ENCODE results near the gene GIT2.
A peak's percentile ranks its signal among the peaks of the same experiment; 100 is the strongest.

GIT2 gene

DNA sequence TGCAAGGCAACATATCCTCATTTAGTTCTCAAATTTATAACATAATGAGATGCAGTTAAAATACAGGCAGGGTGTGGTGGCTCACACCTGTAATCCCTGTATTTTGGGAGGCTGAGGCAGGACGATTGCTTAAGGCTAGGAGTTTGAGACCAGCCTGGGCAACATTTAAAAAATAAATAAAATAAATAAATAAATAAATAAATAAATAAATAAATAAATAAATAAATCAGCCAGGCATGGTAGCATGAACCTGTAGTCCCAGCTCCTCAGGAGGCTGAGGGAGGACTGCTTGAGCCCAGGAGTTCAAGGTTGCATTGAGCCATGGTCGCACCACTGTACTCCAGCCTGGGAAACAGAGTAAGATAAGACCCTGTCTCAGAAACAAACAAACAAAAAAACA, 56.7 kb downstream of the GIT2 start:
- no peak for TF ChIP-seq CTCF (IDR thresholded peaks at IDR 0.05; ENCODE audit: insufficient read depth, low read length, poor library complexity, severe bottlenecking)
- Histone ChIP-seq H3K27me3 (replicated peaks; ENCODE audit: control insufficient read depth, insufficient read depth, low read length) (no peaks in the 10 kb centered on the region), H3K4me3 (replicated peaks; ENCODE audit: low read depth, low read length) (no peak overlapping the region), H3K36me3 (ENCODE audit: control insufficient read depth, insufficient read depth, low read length) (peaks cover 15% of the 10 kb centered on the region)
- no peak for DNase-seq (ENCODE audit: extremely low read depth, insufficient read length)

DNA sequence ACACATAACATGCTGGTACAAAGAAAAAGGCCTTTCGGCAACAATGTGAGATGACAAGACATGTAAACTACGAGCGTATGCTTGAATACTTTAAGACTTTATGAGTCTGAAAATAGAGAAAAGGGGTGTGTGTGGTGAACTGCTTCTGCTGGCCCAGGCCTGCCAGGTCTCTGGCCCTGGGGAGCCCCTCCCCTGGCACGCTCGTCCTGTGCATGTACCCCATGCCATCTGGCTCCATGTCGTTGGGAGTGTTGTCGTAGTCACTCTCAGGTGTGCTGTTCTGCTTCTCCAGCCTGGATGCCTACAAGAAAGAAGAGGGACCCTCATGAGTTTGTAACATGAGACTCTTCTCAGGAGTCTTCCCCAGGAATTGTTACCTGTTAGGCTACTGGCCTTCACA, 57.2 kb downstream of the GIT2 start:
- no peak overlapping the region for H3K4me3 ChIP-seq (replicated peaks; ENCODE audit: low read depth, low read length)
- TF ChIP-seq CTCF (IDR thresholded peaks at IDR 0.05; ENCODE audit: insufficient read depth, low read length, poor library complexity, severe bottlenecking), result no peak
- no peaks in the 10 kb centered on the region for H3K27me3 ChIP-seq (replicated peaks; ENCODE audit: control insufficient read depth, insufficient read depth, low read length)
- peaks cover 15% of the 10 kb centered on the region for H3K36me3 ChIP-seq (ENCODE audit: control insufficient read depth, insufficient read depth, low read length)
- no peak for DNase-seq (ENCODE audit: extremely low read depth, insufficient read length)

DNA sequence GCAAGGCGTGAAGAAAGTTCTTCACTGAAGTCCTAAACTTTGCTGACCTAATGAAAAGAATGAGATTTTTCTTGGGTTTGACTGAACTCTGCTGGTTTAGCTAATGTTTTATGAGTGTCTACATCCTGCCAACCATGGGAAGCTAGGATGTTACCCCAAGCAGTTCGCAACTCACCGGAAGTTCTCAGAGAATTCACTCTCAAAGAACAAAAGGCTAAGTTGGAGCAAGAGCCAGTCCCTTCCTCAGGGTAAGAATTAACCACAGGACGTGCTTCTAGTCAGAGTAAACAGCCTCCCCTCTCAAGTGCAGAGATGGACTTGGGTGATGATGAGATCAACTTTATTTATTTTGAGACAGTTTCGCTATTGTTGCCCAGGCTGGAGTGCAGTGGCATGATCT, 58.8 kb downstream of the GIT2 start:
- TF ChIP-seq CTCF (IDR thresholded peaks at IDR 0.05; ENCODE audit: insufficient read depth, low read length, poor library complexity, severe bottlenecking), result no peak
- H3K27me3 ChIP-seq (replicated peaks; ENCODE audit: control insufficient read depth, insufficient read depth, low read length), result no peaks in the 10 kb centered on the region
- peaks cover 18% of the 10 kb centered on the region for H3K36me3 ChIP-seq (ENCODE audit: control insufficient read depth, insufficient read depth, low read length)
- no peak overlapping the region for H3K4me3 ChIP-seq (replicated peaks; ENCODE audit: low read depth, low read length)
- DNase-seq (ENCODE audit: extremely low read depth, insufficient read length), result no peak

GRCh38 chr12:109934026-109934425, 62.1 kb downstream of the GIT2 start:
- TF ChIP-seq CTCF (IDR thresholded peaks at IDR 0.05; ENCODE audit: insufficient read depth, low read length, poor library complexity, severe bottlenecking), result peak; percentile 48
- no peak for DNase-seq (ENCODE audit: extremely low read depth, insufficient read length)
- peaks cover 23% of the 10 kb centered on the region for H3K36me3 ChIP-seq (ENCODE audit: control insufficient read depth, insufficient read depth, low read length)

GRCh38 chr12:109932878-109933503, 63.2 kb downstream of the GIT2 start:
- H3K36me3 ChIP-seq (ENCODE audit: control insufficient read depth, insufficient read depth, low read length), result peaks cover 17% of the 10 kb centered on the region
- no peaks in the 10 kb centered on the region for H3K27me3 ChIP-seq (replicated peaks; ENCODE audit: control insufficient read depth, insufficient read depth, low read length)
- TF ChIP-seq CTCF (IDR thresholded peaks at IDR 0.05; ENCODE audit: insufficient read depth, low read length, poor library complexity, severe bottlenecking), result no peak
- no peak overlapping the region for H3K4me3 ChIP-seq (replicated peaks; ENCODE audit: low read depth, low read length)
- no peak for DNase-seq (ENCODE audit: extremely low read depth, insufficient read length)

More at GRCh38 chr12:109934026-109934425, 62.1 kb downstream of the GIT2 start:
- Histone ChIP-seq H3K27me3 (replicated peaks; ENCODE audit: control insufficient read depth, insufficient read depth, low read length) (no peaks in the 10 kb centered on the region), H3K4me3 (replicated peaks; ENCODE audit: low read depth, low read length) (no peak overlapping the region)

GRCh38 chr12:109931143-109931542, 65.0 kb downstream of the GIT2 start:
- peaks cover 19% of the 10 kb centered on the region for H3K36me3 ChIP-seq (ENCODE audit: control insufficient read depth, insufficient read depth, low read length)
- H3K27me3 ChIP-seq (replicated peaks; ENCODE audit: control insufficient read depth, insufficient read depth, low read length), result no peaks in the 10 kb centered on the region
- no peak for TF ChIP-seq CTCF (IDR thresholded peaks at IDR 0.05; ENCODE audit: insufficient read depth, low read length, poor library complexity, severe bottlenecking)
- no peak overlapping the region for H3K4me3 ChIP-seq (replicated peaks; ENCODE audit: low read depth, low read length)
- no peak for DNase-seq (ENCODE audit: extremely low read depth, insufficient read length)

All from GM06990 (cell line).